Measurements from ENCODE around the gene NMNAT2.

DNA sequence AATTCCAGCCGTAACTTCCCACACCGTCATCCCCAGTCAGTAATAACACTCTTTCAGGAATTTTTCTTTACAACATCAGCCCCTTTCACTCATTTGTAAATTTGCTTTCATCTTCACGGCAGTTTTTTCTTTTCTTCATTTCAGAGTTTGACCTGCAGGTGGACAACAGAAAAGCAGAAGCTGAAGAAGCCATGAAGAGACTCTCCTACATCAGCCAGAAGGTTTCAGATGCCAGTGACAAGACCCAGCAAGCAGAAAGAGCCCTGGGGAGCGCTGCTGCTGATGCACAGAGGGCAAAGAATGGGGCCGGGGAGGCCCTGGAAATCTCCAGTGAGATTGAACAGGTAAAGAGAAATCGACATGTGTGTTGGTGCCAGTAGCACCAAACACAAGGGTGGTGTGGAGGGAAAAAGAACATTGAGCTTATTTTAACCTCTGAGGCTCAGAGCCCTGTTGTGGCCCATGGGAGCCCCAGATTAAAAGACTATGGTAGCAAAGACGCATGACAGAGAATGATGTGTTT is 178.9 kb downstream of the NMNAT2 start:
- TF ChIP-seq, protein P1, sequence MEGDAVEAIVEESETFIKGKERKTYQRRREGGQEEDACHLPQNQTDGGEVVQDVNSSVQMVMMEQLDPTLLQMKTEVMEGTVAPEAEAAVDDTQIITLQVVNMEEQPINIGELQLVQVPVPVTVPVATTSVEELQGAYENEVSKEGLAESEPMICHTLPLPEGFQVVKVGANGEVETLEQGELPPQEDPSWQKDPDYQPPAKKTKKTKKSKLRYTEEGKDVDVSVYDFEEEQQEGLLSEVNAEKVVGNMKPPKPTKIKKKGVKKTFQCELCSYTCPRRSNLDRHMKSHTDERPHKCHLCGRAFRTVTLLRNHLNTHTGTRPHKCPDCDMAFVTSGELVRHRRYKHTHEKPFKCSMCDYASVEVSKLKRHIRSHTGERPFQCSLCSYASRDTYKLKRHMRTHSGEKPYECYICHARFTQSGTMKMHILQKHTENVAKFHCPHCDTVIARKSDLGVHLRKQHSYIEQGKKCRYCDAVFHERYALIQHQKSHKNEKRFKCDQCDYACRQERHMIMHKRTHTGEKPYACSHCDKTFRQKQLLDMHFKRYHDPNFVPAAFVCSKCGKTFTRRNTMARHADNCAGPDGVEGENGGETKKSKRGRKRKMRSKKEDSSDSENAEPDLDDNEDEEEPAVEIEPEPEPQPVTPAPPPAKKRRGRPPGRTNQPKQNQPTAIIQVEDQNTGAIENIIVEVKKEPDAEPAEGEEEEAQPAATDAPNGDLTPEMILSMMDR (IDR thresholded peaks at IDR 0.05) = no peak
- TF ChIP-seq POLR2A (IDR thresholded peaks at IDR 0.05) (no peak), POLR2AphosphoS5 (IDR thresholded peaks at IDR 0.05; ENCODE audit: insufficient read depth in 1 of 2, low read depth in 1 of 2) (no peak)
